Effector memory CD4-positive, alpha-beta T cell (primary cell): Measurements from ENCODE around the gene PNPLA1.

Experiments
- DNase-seq, 3 donors: peaks; one replicate each; pipeline ENCODE4 v3.0.0-alpha.2; 2020
- H3K27ac ChIP-seq: 2 replicates; pipeline ENCODE4 v1.7.0; 2013; ENCODE audit warnings: mild to moderate bottlenecking, low read length, moderate library complexity; ENCODE audit not compliant: insufficient read depth, poor library complexity, severe bottlenecking
- H3K27me3 ChIP-seq: replicated peaks from 2 replicates; pipeline ENCODE4 v1.7.0; 2013; ENCODE audit warnings: mild to moderate bottlenecking, low read length; ENCODE audit not compliant: insufficient read depth, control insufficient read depth, poor library complexity, severe bottlenecking
- H3K36me3 ChIP-seq: 2 replicates; pipeline ENCODE4 v1.7.0; 2013; ENCODE audit warnings: mild to moderate bottlenecking, low read length, moderate library complexity; ENCODE audit not compliant: control insufficient read depth, insufficient read depth
- H3K4me1 ChIP-seq: 2 replicates; pipeline ENCODE4 v1.7.0; 2013; ENCODE audit warnings: low read length, mild to moderate bottlenecking; ENCODE audit not compliant: control insufficient read depth, insufficient read depth, poor library complexity, severe bottlenecking
- H3K4me3 ChIP-seq: 2 replicates; pipeline ENCODE4 v1.7.0; 2013; ENCODE audit warnings: low read length, low read depth, mild to moderate bottlenecking; ENCODE audit not compliant: insufficient read depth, poor library complexity, severe bottlenecking
- H3K9me3 ChIP-seq: 2 replicates; pipeline ENCODE4 v1.7.0; 2013; ENCODE audit warnings: mild to moderate bottlenecking, low read length, moderate library complexity; ENCODE audit not compliant: control insufficient read depth

Gene PNPLA1

GRCh38 chr6:36245572-36246061 lies 24.2 kb upstream of the PNPLA1 start:
- Histone ChIP-seq H3K36me3 (no peaks in the 10 kb centered on the region), H3K27me3 (no peaks in the 10 kb centered on the region), H3K27ac (no peak overlapping the region), H3K4me3 (no peak overlapping the region), H3K9me3 (no peaks in the 10 kb centered on the region), H3K4me1 (no peaks in the 10 kb centered on the region)
- DNase-seq = no peak

- H3K36me3 ChIP-seq = no peaks in the 10 kb centered on the region
- H3K4me1 ChIP-seq = no peaks in the 10 kb centered on the region
- no peaks in the 10 kb centered on the region for H3K9me3 ChIP-seq
- no peak overlapping the region for H3K4me3 ChIP-seq
- no peak overlapping the region for H3K27ac ChIP-seq
- no peaks in the 10 kb centered on the region for H3K27me3 ChIP-seq
- DNase-seq = no peak
Measured at GRCh38 chr6:36246506-36247268, 23.2 kb upstream of the PNPLA1 start.

- no peak overlapping the region for H3K27ac ChIP-seq
- no peaks in the 10 kb centered on the region for H3K4me1 ChIP-seq
- no peaks in the 10 kb centered on the region for H3K27me3 ChIP-seq
- DNase-seq = no peak
- no peaks in the 10 kb centered on the region for H3K36me3 ChIP-seq
- H3K9me3 ChIP-seq = no peaks in the 10 kb centered on the region
- no peak overlapping the region for H3K4me3 ChIP-seq
Measured at GRCh38 chr6:36247693-36248092, 22.2 kb upstream of the PNPLA1 start.

- no peak for DNase-seq
- Histone ChIP-seq H3K27me3 (no peaks in the 10 kb centered on the region), H3K4me1 (no peaks in the 10 kb centered on the region), H3K36me3 (no peaks in the 10 kb centered on the region), H3K27ac (no peak overlapping the region), H3K4me3 (no peak overlapping the region), H3K9me3 (no peaks in the 10 kb centered on the region)
Measured at GRCh38 chr6:36248980-36249379, 20.9 kb upstream of the PNPLA1 start.

- Histone ChIP-seq H3K9me3 (no peaks in the 10 kb centered on the region), H3K36me3 (no peaks in the 10 kb centered on the region), H3K27ac (no peak overlapping the region), H3K4me3 (no peak overlapping the region), H3K4me1 (no peaks in the 10 kb centered on the region), H3K27me3 (no peaks in the 10 kb centered on the region)
- DNase-seq = no peak
Measured at GRCh38 chr6:36249536-36249935, 20.3 kb upstream of the PNPLA1 start.

DNA sequence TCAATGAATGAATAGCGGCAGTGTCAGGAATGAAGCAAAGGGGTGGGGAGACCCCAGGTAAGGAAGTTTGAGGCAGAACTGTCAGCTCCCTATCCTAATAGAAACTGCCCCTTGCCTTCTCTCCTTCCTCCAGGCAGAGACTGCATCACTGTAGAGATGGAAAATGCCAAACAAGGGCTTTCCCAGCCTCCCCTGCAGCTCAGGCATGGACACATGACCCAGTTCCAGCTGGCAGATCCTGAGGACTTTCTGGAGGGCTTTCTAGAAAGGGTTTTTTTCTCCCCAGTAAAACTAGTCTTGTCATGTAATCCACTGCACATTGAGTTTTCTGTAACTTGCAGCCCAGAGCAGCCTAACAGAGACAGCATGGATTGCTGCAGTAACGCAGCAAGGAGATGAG lies 17.9 kb upstream of the PNPLA1 start:
- no peaks in the 10 kb centered on the region for H3K36me3 ChIP-seq
- no peak for DNase-seq
- no peaks in the 10 kb centered on the region for H3K4me1 ChIP-seq
- H3K4me3 ChIP-seq = no peak overlapping the region
- H3K27me3 ChIP-seq = no peaks in the 10 kb centered on the region
- no peaks in the 10 kb centered on the region for H3K9me3 ChIP-seq
- no peak overlapping the region for H3K27ac ChIP-seq

- H3K27me3 ChIP-seq = no peaks in the 10 kb centered on the region
- DNase-seq = no peak
- no peaks in the 10 kb centered on the region for H3K36me3 ChIP-seq
- H3K27ac ChIP-seq = no peak overlapping the region
- no peaks in the 10 kb centered on the region for H3K4me1 ChIP-seq
- H3K4me3 ChIP-seq = no peak overlapping the region
- no peaks in the 10 kb centered on the region for H3K9me3 ChIP-seq
Measured at GRCh38 chr6:36263390-36264000, 6.4 kb upstream of the PNPLA1 start.

DNA sequence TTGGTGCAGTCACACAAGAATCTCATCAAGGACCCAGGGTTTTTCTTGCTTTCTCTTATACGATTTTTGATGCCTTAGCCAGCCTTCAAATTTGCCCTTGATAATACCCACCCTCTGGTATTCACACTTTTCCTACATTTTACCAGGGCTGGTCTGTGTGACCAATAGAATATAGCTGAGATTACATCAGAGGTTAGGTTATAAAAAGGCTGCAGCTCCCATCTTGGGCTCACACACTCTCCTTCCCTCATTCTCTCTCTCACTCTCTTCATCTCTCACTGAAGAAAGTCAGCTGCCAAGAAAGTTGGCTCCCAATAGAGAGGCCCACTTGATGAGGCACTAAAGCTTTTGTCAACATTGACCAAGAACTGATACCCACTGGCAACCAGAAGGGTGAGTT lies 4.1 kb upstream of the PNPLA1 start:
- Histone ChIP-seq H3K27me3 (peaks cover 5% of the 10 kb centered on the region), H3K9me3 (no peaks in the 10 kb centered on the region), H3K27ac (no peak overlapping the region), H3K4me1 (no peaks in the 10 kb centered on the region), H3K36me3 (no peaks in the 10 kb centered on the region), H3K4me3 (no peak overlapping the region)
- DNase-seq = no peak

GRCh38 chr6:36266913-36267644 lies 2.8 kb upstream of the PNPLA1 start:
- Histone ChIP-seq H3K27me3 (peaks cover 5% of the 10 kb centered on the region), H3K36me3 (no peaks in the 10 kb centered on the region), H3K4me1 (no peaks in the 10 kb centered on the region), H3K9me3 (no peaks in the 10 kb centered on the region), H3K4me3 (no peak overlapping the region), H3K27ac (no peak overlapping the region)
- no peak for DNase-seq
